A549 (cell line): ENCODE results near the gene AHNAK2. TPM values are rescaled to one million over a fixed set of nuclear protein-coding genes. Genes with fewer than 3 reads are reported as not detected.

Experiments used
- ATAC-seq, 2 experiments: fragments of 200-7000 bp in 1 of 2; fragments of >200 bp in 1 of 2; cut with Nextera tagmentation in 1 of 2; cut with Tn5 transposase in 1 of 2; 3 replicates each; pipeline versions ENCODE4 v1.8.0 to v1.9.1; 2018 to 2020; ENCODE audit warnings: mild to moderate bottlenecking in 1 of 2, moderate library complexity in 1 of 2
- CTCF ChIA-PET: fragments of 300-600 bp; sonication (Branson Sonifier 250); formaldehyde crosslinking; extraction: SDS; loops from one replicate; lab custom pipeline; 2021; ENCODE audit warnings: antibody characterized with exemption, inconsistent platforms; lab: Yijun Ruan, JAX
- POLR2A ChIA-PET: fragments of 350-600 bp; formaldehyde crosslinking; extraction: SDS; loops from one replicate; lab custom pipeline; 2021; ENCODE audit warnings: antibody characterized with exemption, inconsistent platforms; lab: Yijun Ruan, JAX
- DNase-seq, 2 experiments: peaks; one replicate each; pipeline versions ENCODE4 v3.0.0 to v3.0.0-alpha.2; 2011 to 2016; ENCODE audit warnings: low read depth in 1 of 2, low spot score in 1 of 2
- FAIRE-seq: peaks from 2 replicates; lab custom pipeline; 2011; peaks lifted over from hg19 to GRCh38; lab: Jason Lieb, UNC
- H3K27ac ChIP-seq, 2 experiments: fragments of >200 bp; sonication (Bioruptor Twin); formaldehyde crosslinking; 3 replicates each; pipeline ENCODE4 v1.5.1; 2016 to 2017
- H3K4me1 ChIP-seq: fragments of >200 bp; sonication (Bioruptor Twin); formaldehyde crosslinking; 3 replicates; pipeline ENCODE4 v1.6.1; 2016
- H3K4me2 ChIP-seq: fragments of >200 bp; sonication (Bioruptor Twin); formaldehyde crosslinking; 3 replicates; pipeline ENCODE4 v1.6.1; 2016
- H3K4me3 ChIP-seq: fragments of >200 bp; sonication (Bioruptor Twin); formaldehyde crosslinking; 3 replicates; pipeline ENCODE4 v1.5.1; 2016
- H3K9me3 ChIP-seq: fragments of >200 bp; sonication (Bioruptor Twin); formaldehyde crosslinking; 3 replicates; pipeline ENCODE4 v1.6.1; 2016
- ATOH8 ChIP-seq: fragments of 250-450 bp; sonication (Bioruptor Pico); IDR thresholded peaks from 2 replicates; pipeline ENCODE4 v1.5.0; 2020; ENCODE audit warnings: low read depth, mild to moderate bottlenecking, moderate library complexity
- BHLHE40 ChIP-seq: IDR thresholded peaks from 2 replicates; pipeline ENCODE4 v1.6.1; 2012; ENCODE audit warnings: low read depth, low read length, inconsistent platforms
- CBX2 ChIP-seq: fragments of 200-600 bp; sonication (generic); IDR thresholded peaks from 2 replicates; pipeline ENCODE4 v1.6.1; 2016; ENCODE audit warnings: low read depth, mild to moderate bottlenecking, borderline replicate concordance
- CHD2 ChIP-seq: fragments of 150-350 bp; IDR thresholded peaks from 2 replicates; pipeline ENCODE4 v1.6.1; 2014; ENCODE audit warnings: low read length; ENCODE audit not compliant: partially characterized antibody
- CHD4 ChIP-seq: fragments of 200-600 bp; sonication (generic); IDR thresholded peaks from 2 replicates; pipeline ENCODE4 v1.6.1; 2016; ENCODE audit warnings: antibody characterized with exemption, mild to moderate bottlenecking, borderline replicate concordance
- CTCF ChIP-seq: fragments of >200 bp; sonication (Bioruptor Twin); formaldehyde crosslinking; IDR thresholded peaks from 3 replicates; pipeline ENCODE4 v1.5.1; 2016
- E2F6 ChIP-seq: IDR thresholded peaks from 2 replicates; pipeline ENCODE4 v1.6.1; 2012; ENCODE audit warnings: low read depth, borderline replicate concordance
- EHMT2 ChIP-seq: fragments of 200-600 bp; sonication (generic); IDR thresholded peaks from 2 replicates; pipeline ENCODE4 v1.6.1; 2016; ENCODE audit warnings: antibody characterized with exemption, low read depth, mild to moderate bottlenecking, moderate library complexity
- EP300 ChIP-seq, 2 experiments: fragments of >200 bp; sonication (Bioruptor Twin); formaldehyde crosslinking; IDR thresholded peaks; 2 replicates in 1 of 2; 3 replicates in 1 of 2; pipeline ENCODE4 v1.6.1; 2016 to 2017
- ESRRA ChIP-seq: fragments of 150-350 bp; IDR thresholded peaks from 2 replicates; pipeline ENCODE4 v1.6.1; 2014; ENCODE audit warnings: mild to moderate bottlenecking, low read length, borderline replicate concordance
- GATA3 ChIP-seq: IDR thresholded peaks from 2 replicates; pipeline ENCODE4 v1.6.1; 2012; ENCODE audit warnings: borderline replicate concordance
- HES2 ChIP-seq: fragments of >200 bp; sonication (Bioruptor Twin); formaldehyde crosslinking; IDR thresholded peaks from 2 replicates; pipeline ENCODE4 v1.6.1; 2016
- HEYL ChIP-seq: fragments of 250-450 bp; sonication (Bioruptor Pico); IDR thresholded peaks from 2 replicates; pipeline ENCODE4 v1.8.0; 2021; ENCODE audit warnings: mild to moderate bottlenecking, moderate library complexity
- HOXB13 ChIP-seq: fragments of 250-450 bp; sonication (Bioruptor Pico); IDR thresholded peaks from 2 replicates; pipeline ENCODE4 v1.5.0; 2020; ENCODE audit warnings: low read depth, mild to moderate bottlenecking, moderate library complexity
- JUN ChIP-seq, 2 experiments: fragments of >200 bp; sonication (Bioruptor Twin); formaldehyde crosslinking; IDR thresholded peaks; 2 replicates in 1 of 2; 3 replicates in 1 of 2; pipeline ENCODE4 v1.6.1; 2016 to 2017
- JUNB ChIP-seq: fragments of >200 bp; sonication (Bioruptor Twin); formaldehyde crosslinking; IDR thresholded peaks from 2 replicates; pipeline ENCODE4 v1.6.1; 2016
- KDM1A ChIP-seq: fragments of 200-600 bp; sonication (generic); IDR thresholded peaks from 2 replicates; pipeline ENCODE4 v1.6.1; 2016; ENCODE audit warnings: low read depth, mild to moderate bottlenecking
- KDM5A ChIP-seq: fragments of 200-600 bp; sonication (generic); IDR thresholded peaks from 2 replicates; pipeline ENCODE4 v1.6.1; 2016; ENCODE audit warnings: antibody characterized with exemption, mild to moderate bottlenecking
- MAX ChIP-seq: IDR thresholded peaks from 2 replicates; pipeline ENCODE4 v1.6.1; 2012
- MAZ ChIP-seq: fragments of 150-350 bp; IDR thresholded peaks from 2 replicates; pipeline ENCODE4 v1.6.1; 2014; ENCODE audit warnings: antibody characterized with exemption, low read depth, low read length, borderline replicate concordance
- POLR2A ChIP-seq: IDR thresholded peaks from 2 replicates; pipeline ENCODE4 v1.6.1; 2012; ENCODE audit warnings: mild to moderate bottlenecking, low read length
- SMC3 ChIP-seq: fragments of >200 bp; sonication (Bioruptor Twin); formaldehyde crosslinking; IDR thresholded peaks from 3 replicates; pipeline ENCODE4 v1.6.1; 2018; ENCODE audit warnings: inconsistent platforms
- TFCP2L1 ChIP-seq: fragments of 250-450 bp; sonication (Bioruptor Pico); IDR thresholded peaks from 2 replicates; pipeline ENCODE4 v1.5.0; 2021; ENCODE audit warnings: mild to moderate bottlenecking
- USF2 ChIP-seq: fragments of 450-650 bp; IDR thresholded peaks from 2 replicates; pipeline ENCODE4 v1.6.1; 2014; ENCODE audit warnings: antibody characterized with exemption
- ZSCAN20 ChIP-seq: fragments of 250-450 bp; sonication (Bioruptor Pico); IDR thresholded peaks from 2 replicates; pipeline ENCODE4 v1.8.0; 2022; ENCODE audit warnings: mild to moderate bottlenecking, moderate library complexity
- WGBS: methylation state at CpG from one replicate; pipeline ENCODE4 v1.1.6; 2017; ENCODE audit errors: missing lambda C conversion rate; 5-methylcytosine and 5-hydroxymethylcytosine counted together
- polyA plus RNA-seq, 4 experiments: library from polyadenylated mRNA; depleted of rRNA in 3 of 4; stranded (reverse); fragments of >200 nt; fragmentation: RNase III in 1 of 4; extraction: RNeasy Plus Mini Kit Qiagen cat#74134 plus additional on column Dnase treatment in 1 of 4; gene quantifications; 2 replicates in 3 of 4; 3 replicates in 1 of 4; pipeline ENCODE4 v1.2.3, GENCODE V29; 2011 to 2017

AHNAK2 gene
- polyA plus RNA-seq, 2 of the 4 experiments (the other 2 are of a cell fraction): 43.3 to 43.7 TPM

GRCh38 chr14:105010106-105010505, 31.9 kb upstream of the AHNAK2 start:
- DNase-seq (no peak), ATAC-seq (no peak), FAIRE-seq (no peak)
- WGBS: 87% methylated on average over 4 of the region's 4 CpGs
- no peak overlapping the region for H3K27ac ChIP-seq
- peaks cover 31% of the 10 kb centered on the region for H3K4me1 ChIP-seq
- ChIA-PET CTCF (interaction anchor here (3.8 to 28.5 kb wide), 4 partner anchors 8 to 34 kb away, joined by 31 to 509 read pairs (median 45); partner anchors contain the start of gene CDCA4), POLR2A (no interaction called here)
- TF ChIP-seq USF2: no peak
- no peak for TF ChIP-seq E2F6
- TF ChIP-seq TFCP2L1 (CRISPR knock-in tag): no peak
- TF ChIP-seq POLR2A: no peak
- no peak for TF ChIP-seq HEYL (CRISPR knock-in tag)
- TF ChIP-seq ESRRA: no peak
- no peak for TF ChIP-seq EHMT2
- no peak for TF ChIP-seq SMC3
- TF ChIP-seq EP300 (IDR thresholded peaks at IDR 0.05): no peak
- no peak for TF ChIP-seq BHLHE40
- TF ChIP-seq HOXB13 (CRISPR knock-in tag): no peak
- TF ChIP-seq CHD4: no peak
- no peak for TF ChIP-seq MAZ
- TF ChIP-seq JUNB: no peak
- TF ChIP-seq JUN (IDR thresholded peaks at IDR 0.05): no peak
- no peak for TF ChIP-seq ATOH8 (CRISPR knock-in tag)
- no peak for TF ChIP-seq HES2
- no peak for TF ChIP-seq MAX
- TF ChIP-seq GATA3: no peak
- no peak for TF ChIP-seq ZSCAN20 (CRISPR knock-in tag)
- no peak overlapping the region for H3K4me2 ChIP-seq
- H3K4me3 ChIP-seq: no peak overlapping the region
- H3K9me3 ChIP-seq: no peaks in the 10 kb centered on the region

- Histone ChIP-seq H3K27ac (no peak overlapping the region), H3K4me2 (no peak overlapping the region), H3K9me3 (no peaks in the 10 kb centered on the region), H3K4me1 (peaks cover 9% of the 10 kb centered on the region), H3K4me3 (no peak overlapping the region)
- 95% methylated on average over 16 of the region's 19 CpGs for WGBS
- TF ChIP-seq CHD2: no peak
- no peak for TF ChIP-seq CTCF
- no peak for TF ChIP-seq CBX2
- no peak for TF ChIP-seq KDM1A
- no peak for TF ChIP-seq POLR2A
- no peak for TF ChIP-seq KDM5A
- no peak for DNase-seq
- FAIRE-seq: no peak
- POLR2A ChIA-PET: no interaction called here
- CTCF ChIA-PET: interaction anchor here (1.3 to 8.8 kb wide), 3 partner anchors 14 to 37 kb away, joined by 3 to 70 read pairs (median 4); no protein-coding TSS in a partner anchor
- no peak for ATAC-seq
Observed at GRCh38 chr14:105007593-105008264, 29.6 kb upstream of the AHNAK2 start.
